OCI-LY1 (cell line): ENCODE measurements around the gene RABGAP1L.

Experiments
- EZH2 ChIP-seq: fragments of 200-600 bp; sonication (generic), shearing (Covaris generic); IDR thresholded peaks from 2 replicates; pipeline ENCODE4 v1.8.0; 2017; ENCODE audit warnings: borderline replicate concordance, mixed run types, mild to moderate bottlenecking, antibody characterized with exemption, low read length, moderate library complexity, mixed read lengths
- TF ChIP-seq, protein P1 (sequence below): fragments of 200-600 bp; sonication (generic), shearing (Covaris generic); IDR thresholded peaks from 2 replicates; pipeline ENCODE4 v1.5.1; 2017; ENCODE audit warnings: mild to moderate bottlenecking, antibody characterized with exemption, low read length, moderate library complexity, mixed read lengths

- TF ChIP-seq, protein P1, sequence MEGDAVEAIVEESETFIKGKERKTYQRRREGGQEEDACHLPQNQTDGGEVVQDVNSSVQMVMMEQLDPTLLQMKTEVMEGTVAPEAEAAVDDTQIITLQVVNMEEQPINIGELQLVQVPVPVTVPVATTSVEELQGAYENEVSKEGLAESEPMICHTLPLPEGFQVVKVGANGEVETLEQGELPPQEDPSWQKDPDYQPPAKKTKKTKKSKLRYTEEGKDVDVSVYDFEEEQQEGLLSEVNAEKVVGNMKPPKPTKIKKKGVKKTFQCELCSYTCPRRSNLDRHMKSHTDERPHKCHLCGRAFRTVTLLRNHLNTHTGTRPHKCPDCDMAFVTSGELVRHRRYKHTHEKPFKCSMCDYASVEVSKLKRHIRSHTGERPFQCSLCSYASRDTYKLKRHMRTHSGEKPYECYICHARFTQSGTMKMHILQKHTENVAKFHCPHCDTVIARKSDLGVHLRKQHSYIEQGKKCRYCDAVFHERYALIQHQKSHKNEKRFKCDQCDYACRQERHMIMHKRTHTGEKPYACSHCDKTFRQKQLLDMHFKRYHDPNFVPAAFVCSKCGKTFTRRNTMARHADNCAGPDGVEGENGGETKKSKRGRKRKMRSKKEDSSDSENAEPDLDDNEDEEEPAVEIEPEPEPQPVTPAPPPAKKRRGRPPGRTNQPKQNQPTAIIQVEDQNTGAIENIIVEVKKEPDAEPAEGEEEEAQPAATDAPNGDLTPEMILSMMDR, result no peak
- no peak for TF ChIP-seq EZH2
Measured at GRCh38 chr1:174898102-174898797, 738.9 kb downstream of the RABGAP1L start.
